ACHN (cell line): ENCODE data around the gene AIMP1.

Experiments
- DNase-seq: peaks from one replicate; pipeline ENCODE4 v3.0.0-alpha.2; 2015
- in situ Hi-C: cut with HindIII; loops from 2 replicates; pipeline ENCODE4 v1.10.0; 2017; ENCODE audit warnings: low sequenced_read_pairs, low pct_ligation_motif_present, low pct_unique_long_range_greater_than_20kb

Gene AIMP1

DNA sequence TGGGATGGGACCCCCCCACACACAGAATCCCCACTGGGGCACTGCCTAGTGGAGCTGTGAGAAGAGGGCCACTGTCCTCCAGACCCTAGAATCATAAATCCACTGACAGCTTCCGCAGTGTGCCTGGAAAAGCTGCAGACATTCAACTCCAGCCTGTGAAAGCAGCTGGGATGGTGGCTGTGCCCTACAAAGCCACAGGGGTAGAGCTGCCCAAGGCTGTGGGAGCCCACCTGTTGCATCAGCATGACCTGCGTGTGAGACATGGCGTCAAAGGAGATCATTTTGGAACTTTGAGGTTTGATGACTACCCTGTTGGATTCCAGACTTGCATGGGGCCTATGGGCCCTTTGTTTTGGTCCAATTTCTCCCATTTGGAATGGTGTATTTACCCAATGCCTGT, 22.3 kb downstream of the AIMP1 start:
- in situ Hi-C loops: no loop called here
- DNase-seq: no peak

DNA sequence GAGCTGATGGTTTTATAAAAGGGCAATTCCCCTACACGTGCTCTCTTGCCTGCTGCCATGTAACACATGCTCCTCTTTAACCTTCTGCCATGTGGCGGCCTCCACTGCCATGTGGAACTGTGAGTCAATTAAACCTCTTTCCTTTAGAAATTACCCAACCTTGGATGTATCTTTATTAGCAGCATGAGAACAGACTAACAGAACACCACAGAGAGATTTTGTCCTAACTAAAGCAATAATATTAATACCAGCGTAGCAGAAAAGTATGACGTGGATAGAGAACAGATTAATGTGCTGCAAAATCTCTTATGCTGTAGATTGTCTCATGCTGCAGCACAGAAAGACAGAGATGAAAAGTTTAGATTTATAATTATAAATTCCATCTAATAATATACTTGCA, 23.1 kb downstream of the AIMP1 start:
- no peak for DNase-seq
- in situ Hi-C loops: no loop called here

DNA sequence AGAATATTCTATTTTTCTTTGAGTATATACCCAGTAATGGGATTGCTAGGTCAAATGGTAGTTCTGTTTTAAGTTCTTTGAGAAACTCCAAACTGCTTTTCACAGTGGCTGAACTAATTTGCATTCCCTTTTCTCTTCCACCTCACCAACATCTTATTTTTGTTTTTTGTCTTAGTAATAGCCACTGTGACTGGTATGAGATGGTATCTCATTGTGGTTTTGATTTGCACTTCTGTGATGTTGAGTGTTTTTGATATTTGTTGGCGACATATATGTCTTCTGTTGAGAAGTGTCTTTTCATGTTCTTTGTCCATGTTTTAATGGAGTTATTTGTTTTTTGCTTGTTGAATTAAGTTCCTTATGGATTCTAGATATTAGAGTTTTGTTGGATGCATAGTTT, 24.4 kb downstream of the AIMP1 start:
- DNase-seq: no peak
- in situ Hi-C loops: no loop called here

DNA sequence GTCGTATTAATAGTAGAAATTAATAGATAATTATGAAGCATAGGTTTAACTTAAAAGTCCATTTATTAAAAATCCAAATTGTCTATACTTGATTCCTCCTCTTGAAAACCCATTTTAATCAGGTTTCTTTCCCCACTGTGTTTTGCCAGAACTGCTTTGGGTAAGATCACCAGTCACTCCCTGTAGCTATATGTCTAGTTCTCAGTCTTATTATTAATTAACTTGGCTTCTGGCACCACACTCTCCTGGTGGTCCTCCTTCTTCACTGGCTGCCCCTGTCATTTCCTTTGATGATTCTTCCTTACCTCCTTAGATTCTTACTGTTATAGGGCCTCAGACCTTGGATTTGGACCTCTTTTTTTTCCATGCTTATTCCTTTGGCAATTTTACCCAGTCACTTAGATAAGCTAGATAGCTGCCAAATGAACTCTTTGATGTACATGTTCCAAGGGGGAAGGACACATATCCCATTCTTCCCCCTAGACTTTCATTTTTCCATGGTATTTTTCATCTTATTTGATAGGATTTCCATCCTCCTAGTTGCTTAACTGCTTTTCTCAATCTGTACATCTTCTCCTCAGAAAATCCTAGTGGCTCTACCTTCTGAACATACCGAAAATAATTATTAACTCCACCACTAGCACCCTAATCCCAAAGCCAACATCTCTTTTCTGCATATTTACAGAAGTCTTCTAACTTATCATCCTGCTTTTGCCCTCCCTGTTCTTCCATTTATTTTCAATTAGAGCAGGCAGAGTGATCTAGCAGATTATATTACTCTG, 27.7 kb downstream of the AIMP1 start:
- in situ Hi-C loops: no loop called here
- DNase-seq: no peak

GRCh38 chr4:106344647-106344970, 28.3 kb downstream of the AIMP1 start:
- in situ Hi-C loops: no loop called here

DNA sequence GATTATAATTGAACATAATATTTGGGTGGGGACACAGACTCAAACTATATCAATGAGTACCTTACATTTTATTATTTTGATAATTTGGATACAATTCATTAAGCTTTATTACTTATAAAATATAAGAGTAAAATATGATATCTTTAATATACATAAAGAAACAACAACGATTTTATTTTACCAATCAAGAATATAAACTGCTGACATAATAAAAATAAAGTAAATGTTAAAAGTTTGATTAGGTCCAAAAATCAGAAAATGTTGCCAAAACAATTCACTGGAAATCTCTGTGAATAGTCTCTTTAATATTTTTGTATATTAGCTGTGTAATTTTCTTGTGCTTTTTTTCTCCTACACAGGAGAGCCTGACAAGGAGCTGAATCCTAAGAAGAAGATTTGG, 30.8 kb downstream of the AIMP1 start:
- in situ Hi-C loops: no loop called here
- no peak for DNase-seq

More at GRCh38 chr4:106344647-106344970, 28.3 kb downstream of the AIMP1 start:
- DNase-seq: peak; percentile 13

DNA sequence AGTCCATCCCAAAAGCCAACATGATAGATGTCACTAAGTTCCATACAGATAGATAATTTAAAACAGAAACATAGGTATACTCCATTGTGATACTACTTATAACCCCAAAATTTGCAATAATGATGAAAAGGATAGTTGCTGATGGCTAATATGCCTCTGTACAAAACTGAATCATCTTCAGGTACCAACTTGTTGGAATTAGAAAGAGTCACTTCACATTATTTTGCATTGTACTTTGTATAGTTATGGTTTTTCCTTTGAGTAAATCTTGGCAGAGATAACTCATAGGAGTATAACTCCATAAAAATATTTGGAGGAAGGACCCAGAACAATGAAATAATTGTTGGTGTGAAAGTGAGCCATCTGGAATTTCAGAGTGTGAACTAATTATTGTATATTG, 34.7 kb downstream of the AIMP1 start:
- no peak for DNase-seq
- in situ Hi-C loops: no loop called here

DNA sequence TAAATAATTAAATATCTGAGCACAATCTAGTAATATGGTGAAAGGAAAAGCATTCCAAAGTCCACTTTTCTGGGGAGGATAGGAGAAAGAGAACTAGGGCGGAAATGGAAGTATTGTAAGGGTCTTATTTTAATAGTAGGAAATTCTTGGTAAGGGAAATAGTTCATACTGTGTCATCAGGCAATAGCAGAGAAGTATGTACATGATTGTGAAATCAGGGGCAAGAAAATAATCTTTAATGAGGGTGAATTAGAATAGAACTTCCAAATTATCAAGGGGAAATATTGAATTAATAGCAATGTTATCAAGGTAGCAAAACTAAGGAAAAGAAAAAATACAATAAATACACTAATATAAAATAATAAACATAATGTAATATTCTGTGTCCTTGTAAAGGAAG, 37.4 kb downstream of the AIMP1 start:
- in situ Hi-C loops: no loop called here
- DNase-seq: no peak

- in situ Hi-C loops: no loop called here
- no peak for DNase-seq
Observed at GRCh38 chr4:106355193-106355592, 38.8 kb downstream of the AIMP1 start.

DNA sequence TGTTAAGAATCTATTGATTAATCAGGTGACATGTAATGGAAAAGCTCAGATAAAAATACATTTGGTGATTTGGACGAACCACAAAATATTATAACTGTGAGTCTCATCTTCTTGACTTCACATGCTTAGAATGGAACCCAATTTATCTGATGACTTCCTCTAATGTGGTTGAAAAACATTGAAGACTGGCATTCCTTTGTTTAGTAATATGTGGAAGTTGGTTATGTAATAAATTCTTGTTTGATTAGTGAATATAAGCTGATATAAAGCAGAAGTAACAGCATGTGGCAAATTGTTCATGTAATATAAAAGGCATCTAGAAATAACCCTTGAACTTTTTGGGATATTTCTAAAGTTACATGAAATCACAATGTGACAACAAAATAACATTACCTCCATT, 42.5 kb downstream of the AIMP1 start:
- in situ Hi-C loops: no loop called here
- DNase-seq: no peak

- no peak for DNase-seq
- in situ Hi-C loops: no loop called here
Observed at GRCh38 chr4:106362086-106362825, 45.9 kb downstream of the AIMP1 start.

- in situ Hi-C loops: no loop called here
- DNase-seq: no peak
Observed at GRCh38 chr4:106364282-106364681, 47.9 kb downstream of the AIMP1 start.

GRCh38 chr4:106365613-106366012, 49.3 kb downstream of the AIMP1 start:
- DNase-seq: peak; percentile 71
- in situ Hi-C loops: no loop called here

- in situ Hi-C loops: no loop called here
- peak; percentile 17 for DNase-seq
Observed at GRCh38 chr4:106366026-106366425, 49.7 kb downstream of the AIMP1 start.

GRCh38 chr4:106367072-106367471, 50.7 kb downstream of the AIMP1 start:
- no peak for DNase-seq
- in situ Hi-C loops: no loop called here

- in situ Hi-C loops: no loop called here
- DNase-seq: no peak
Observed at GRCh38 chr4:106368678-106369077, 52.3 kb downstream of the AIMP1 start, which contains the start of gene GIMD1. GIMD1 (minus strand) TSS chr4:106368778; CDS start chr4:106367435, 1,343 bp downstream.

DNA sequence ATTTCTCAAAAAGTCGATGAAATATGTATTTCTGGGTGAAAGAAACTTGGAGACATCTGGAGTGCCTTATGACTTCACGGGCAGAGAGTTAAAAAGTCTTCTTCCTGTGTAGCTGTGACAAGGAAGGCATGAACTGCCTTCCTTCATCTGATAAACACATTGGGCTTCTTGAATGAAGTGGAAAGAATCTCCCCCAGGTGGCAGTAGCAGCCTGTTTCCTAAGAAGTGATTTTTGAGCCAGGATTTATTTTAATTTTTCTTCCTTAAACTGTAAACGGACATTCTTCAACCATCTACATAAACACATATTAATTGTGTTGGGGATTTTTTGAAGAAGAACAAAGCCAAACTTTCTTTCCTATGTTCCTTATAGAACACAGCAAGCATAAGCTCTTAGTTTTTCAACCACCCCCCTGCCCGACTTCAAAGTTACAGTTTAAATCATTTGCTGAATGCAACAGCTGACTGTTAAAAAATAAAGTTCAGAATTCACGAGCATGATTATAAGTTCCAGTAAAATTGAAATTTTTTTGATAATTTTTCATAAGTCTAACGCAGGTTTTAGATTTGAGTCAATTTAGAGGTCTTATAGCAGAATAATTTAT, 53.2 kb downstream of the AIMP1 start:
- peak; percentile 68 for DNase-seq
- in situ Hi-C loops: no loop called here

GRCh38 chr4:106370214-106370613, 53.9 kb downstream of the AIMP1 start:
- in situ Hi-C loops: no loop called here

GRCh38 chr4:106371161-106371560, 54.8 kb downstream of the AIMP1 start:
- no peak for DNase-seq
- in situ Hi-C loops: no loop called here

More at GRCh38 chr4:106370214-106370613, 53.9 kb downstream of the AIMP1 start:
- DNase-seq: no peak

DNA sequence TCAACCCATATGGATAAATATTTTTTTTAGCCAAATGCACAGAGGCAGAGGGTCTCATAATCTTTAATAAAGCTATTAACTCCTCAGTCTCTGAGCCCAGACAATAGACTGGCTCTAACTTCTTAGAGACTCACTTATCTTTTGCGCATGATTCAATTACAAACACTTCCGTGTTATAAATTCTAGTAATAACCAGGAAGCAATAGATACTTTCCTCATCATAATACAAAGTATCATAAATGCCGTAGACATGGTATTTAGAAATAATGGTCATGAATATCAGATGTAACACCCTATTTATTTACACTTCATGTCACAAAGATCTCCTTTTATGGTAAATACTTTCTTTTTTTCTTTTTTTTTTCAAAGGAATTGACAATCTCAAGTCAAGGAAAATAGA, 56.7 kb downstream of the AIMP1 start:
- in situ Hi-C loops: no loop called here
- no peak for DNase-seq
